ENCODE results near the gene MTAP.

DNA sequence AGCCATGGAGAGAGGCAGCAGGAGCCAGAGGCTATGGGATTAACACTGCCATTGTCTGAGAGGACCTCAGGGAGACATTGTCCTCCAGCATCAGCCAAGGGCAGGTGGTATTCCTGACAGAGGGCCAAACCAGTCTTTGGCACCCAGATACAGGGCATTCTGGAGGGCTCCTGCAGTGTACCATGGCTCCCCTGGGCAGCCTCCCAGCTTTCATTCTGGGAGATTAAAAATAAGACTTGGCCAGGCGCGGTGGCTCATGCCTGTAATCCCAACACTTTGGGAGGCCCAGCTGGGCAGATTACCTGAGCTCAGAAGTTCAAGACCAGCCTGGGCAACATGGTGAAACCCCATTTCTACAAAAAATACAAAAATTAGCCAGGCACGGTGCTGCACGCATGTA is 4.2 kb downstream of the MTAP start:
- TF ChIP-seq SCRT2 (tag by site-specific recombination; IDR thresholded peaks at IDR 0.05) = no peak
- TF ChIP-seq, protein P1, sequence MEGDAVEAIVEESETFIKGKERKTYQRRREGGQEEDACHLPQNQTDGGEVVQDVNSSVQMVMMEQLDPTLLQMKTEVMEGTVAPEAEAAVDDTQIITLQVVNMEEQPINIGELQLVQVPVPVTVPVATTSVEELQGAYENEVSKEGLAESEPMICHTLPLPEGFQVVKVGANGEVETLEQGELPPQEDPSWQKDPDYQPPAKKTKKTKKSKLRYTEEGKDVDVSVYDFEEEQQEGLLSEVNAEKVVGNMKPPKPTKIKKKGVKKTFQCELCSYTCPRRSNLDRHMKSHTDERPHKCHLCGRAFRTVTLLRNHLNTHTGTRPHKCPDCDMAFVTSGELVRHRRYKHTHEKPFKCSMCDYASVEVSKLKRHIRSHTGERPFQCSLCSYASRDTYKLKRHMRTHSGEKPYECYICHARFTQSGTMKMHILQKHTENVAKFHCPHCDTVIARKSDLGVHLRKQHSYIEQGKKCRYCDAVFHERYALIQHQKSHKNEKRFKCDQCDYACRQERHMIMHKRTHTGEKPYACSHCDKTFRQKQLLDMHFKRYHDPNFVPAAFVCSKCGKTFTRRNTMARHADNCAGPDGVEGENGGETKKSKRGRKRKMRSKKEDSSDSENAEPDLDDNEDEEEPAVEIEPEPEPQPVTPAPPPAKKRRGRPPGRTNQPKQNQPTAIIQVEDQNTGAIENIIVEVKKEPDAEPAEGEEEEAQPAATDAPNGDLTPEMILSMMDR (tag by site-specific recombination; IDR thresholded peaks at IDR 0.05) = no peak
- TF ChIP-seq, protein P2, sequence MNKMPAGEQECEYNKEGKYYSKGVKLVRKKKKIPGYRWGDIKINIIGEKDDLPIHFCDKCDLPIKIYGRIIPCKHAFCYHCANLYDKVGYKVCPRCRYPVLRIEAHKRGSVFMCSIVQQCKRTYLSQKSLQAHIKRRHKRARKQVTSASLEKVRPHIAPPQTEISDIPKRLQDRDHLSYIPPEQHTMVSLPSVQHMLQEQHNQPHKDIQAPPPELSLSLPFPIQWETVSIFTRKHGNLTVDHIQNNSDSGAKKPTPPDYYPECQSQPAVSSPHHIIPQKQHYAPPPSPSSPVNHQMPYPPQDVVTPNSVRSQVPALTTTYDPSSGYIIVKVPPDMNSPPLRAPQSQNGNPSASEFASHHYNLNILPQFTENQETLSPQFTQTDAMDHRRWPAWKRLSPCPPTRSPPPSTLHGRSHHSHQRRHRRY (tag by site-specific recombination; IDR thresholded peaks at IDR 0.05) = no peak
- TF ChIP-seq, protein P3, sequence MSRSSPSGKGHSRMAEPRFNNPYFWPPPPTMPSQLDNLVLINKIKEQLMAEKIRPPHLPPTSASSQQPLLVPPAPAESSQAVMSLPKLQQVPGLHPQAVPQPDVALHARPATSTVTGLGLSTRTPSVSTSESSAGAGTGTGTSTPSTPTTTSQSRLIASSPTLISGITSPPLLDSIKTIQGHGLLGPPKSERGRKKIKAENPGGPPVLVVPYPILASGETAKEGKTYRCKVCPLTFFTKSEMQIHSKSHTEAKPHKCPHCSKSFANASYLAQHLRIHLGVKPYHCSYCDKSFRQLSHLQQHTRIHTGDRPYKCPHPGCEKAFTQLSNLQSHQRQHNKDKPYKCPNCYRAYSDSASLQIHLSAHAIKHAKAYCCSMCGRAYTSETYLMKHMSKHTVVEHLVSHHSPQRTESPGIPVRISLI (tag by site-specific recombination; IDR thresholded peaks at IDR 0.05) = no peak
- no peak for TF ChIP-seq ZBTB17 (tag by site-specific recombination; IDR thresholded peaks at IDR 0.05)
- TF ChIP-seq, protein P4, sequence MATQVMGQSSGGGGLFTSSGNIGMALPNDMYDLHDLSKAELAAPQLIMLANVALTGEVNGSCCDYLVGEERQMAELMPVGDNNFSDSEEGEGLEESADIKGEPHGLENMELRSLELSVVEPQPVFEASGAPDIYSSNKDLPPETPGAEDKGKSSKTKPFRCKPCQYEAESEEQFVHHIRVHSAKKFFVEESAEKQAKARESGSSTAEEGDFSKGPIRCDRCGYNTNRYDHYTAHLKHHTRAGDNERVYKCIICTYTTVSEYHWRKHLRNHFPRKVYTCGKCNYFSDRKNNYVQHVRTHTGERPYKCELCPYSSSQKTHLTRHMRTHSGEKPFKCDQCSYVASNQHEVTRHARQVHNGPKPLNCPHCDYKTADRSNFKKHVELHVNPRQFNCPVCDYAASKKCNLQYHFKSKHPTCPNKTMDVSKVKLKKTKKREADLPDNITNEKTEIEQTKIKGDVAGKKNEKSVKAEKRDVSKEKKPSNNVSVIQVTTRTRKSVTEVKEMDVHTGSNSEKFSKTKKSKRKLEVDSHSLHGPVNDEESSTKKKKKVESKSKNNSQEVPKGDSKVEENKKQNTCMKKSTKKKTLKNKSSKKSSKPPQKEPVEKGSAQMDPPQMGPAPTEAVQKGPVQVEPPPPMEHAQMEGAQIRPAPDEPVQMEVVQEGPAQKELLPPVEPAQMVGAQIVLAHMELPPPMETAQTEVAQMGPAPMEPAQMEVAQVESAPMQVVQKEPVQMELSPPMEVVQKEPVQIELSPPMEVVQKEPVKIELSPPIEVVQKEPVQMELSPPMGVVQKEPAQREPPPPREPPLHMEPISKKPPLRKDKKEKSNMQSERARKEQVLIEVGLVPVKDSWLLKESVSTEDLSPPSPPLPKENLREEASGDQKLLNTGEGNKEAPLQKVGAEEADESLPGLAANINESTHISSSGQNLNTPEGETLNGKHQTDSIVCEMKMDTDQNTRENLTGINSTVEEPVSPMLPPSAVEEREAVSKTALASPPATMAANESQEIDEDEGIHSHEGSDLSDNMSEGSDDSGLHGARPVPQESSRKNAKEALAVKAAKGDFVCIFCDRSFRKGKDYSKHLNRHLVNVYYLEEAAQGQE (tag by site-specific recombination; IDR thresholded peaks at IDR 0.05) = no peak
- TF ChIP-seq ZNF585B (tag by site-specific recombination; IDR thresholded peaks at IDR 0.05) = no peak
- TF ChIP-seq ZBTB7A (tag by site-specific recombination; IDR thresholded peaks at IDR 0.05; ENCODE audit: low read depth) = no peak
- no peak for TF ChIP-seq ZNF394 (tag by site-specific recombination; IDR thresholded peaks at IDR 0.05; ENCODE audit: borderline replicate concordance)
- TF ChIP-seq ZNF19 (tag by site-specific recombination; IDR thresholded peaks at IDR 0.05; ENCODE audit: low read depth) = no peak
- no peak for TF ChIP-seq MYNN (tag by site-specific recombination; IDR thresholded peaks at IDR 0.05; ENCODE audit: borderline replicate concordance)
- TF ChIP-seq ZNF274 (IDR thresholded peaks at IDR 0.05; ENCODE audit: low read length) = no peak
- no peak for TF ChIP-seq ZNF274 (tag by site-specific recombination; IDR thresholded peaks at IDR 0.05; ENCODE audit: borderline replicate concordance)
- TF ChIP-seq, protein P5, sequence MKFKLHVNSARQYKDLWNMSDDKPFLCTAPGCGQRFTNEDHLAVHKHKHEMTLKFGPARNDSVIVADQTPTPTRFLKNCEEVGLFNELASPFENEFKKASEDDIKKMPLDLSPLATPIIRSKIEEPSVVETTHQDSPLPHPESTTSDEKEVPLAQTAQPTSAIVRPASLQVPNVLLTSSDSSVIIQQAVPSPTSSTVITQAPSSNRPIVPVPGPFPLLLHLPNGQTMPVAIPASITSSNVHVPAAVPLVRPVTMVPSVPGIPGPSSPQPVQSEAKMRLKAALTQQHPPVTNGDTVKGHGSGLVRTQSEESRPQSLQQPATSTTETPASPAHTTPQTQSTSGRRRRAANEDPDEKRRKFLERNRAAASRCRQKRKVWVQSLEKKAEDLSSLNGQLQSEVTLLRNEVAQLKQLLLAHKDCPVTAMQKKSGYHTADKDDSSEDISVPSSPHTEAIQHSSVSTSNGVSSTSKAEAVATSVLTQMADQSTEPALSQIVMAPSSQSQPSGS (tag by site-specific recombination; IDR thresholded peaks at IDR 0.05; ENCODE audit: low read depth) = no peak
